HUES48 (cell line): ENCODE results near the gene P3R3URF.
A peak's percentile ranks its signal among the peaks of the same experiment; 100 is the strongest.

Source experiments
- H3K27ac ChIP-seq: one replicate; pipeline ENCODE4 v1.7.0; 2013; ENCODE audit warnings: low read depth, low read length, inconsistent platforms
- H3K27me3 ChIP-seq: 2 replicates; pipeline ENCODE4 v1.6.1; 2013; ENCODE audit warnings: mild to moderate bottlenecking, low read length; ENCODE audit not compliant: control insufficient read depth, insufficient read depth
- H3K36me3 ChIP-seq: 2 replicates; pipeline ENCODE4 v1.6.1; 2013; ENCODE audit warnings: low read length; ENCODE audit not compliant: control insufficient read depth, insufficient read depth
- H3K4me1 ChIP-seq: 2 replicates; pipeline ENCODE4 v1.6.1; 2013; ENCODE audit warnings: mild to moderate bottlenecking, low read length; ENCODE audit not compliant: control insufficient read depth, insufficient read depth
- H3K4me3 ChIP-seq: 2 replicates; pipeline ENCODE4 v1.5.1; 2013; ENCODE audit warnings: mild to moderate bottlenecking, low read depth, low read length
- H3K9ac ChIP-seq: 2 replicates; pipeline ENCODE4 v1.6.1; 2013; ENCODE audit warnings: mild to moderate bottlenecking, low read depth, low read length, moderate library complexity
- H3K9me3 ChIP-seq: 2 replicates; pipeline ENCODE4 v1.6.1; 2013; ENCODE audit warnings: low read length; ENCODE audit not compliant: control insufficient read depth, insufficient read depth

The P3R3URF gene

GRCh38 chr1:46131093-46131492 is 45.2 kb downstream of the P3R3URF start:
- peaks cover 20% of the 10 kb centered on the region for H3K4me1 ChIP-seq
- H3K9me3 ChIP-seq = no peaks in the 10 kb centered on the region
- H3K4me3 ChIP-seq = peak overlapping the region; percentile 75
- no peaks in the 10 kb centered on the region for H3K36me3 ChIP-seq
- peaks cover 17% of the 10 kb centered on the region for H3K27me3 ChIP-seq
- H3K27ac ChIP-seq = no peak overlapping the region
- peak overlapping the region; percentile 38; the same call in 1 of the 2 replicates for H3K9ac ChIP-seq

- peak overlapping the region; percentile 75 for H3K4me3 ChIP-seq
- H3K9ac ChIP-seq = no peak overlapping the region
- H3K4me1 ChIP-seq = peaks cover 20% of the 10 kb centered on the region
- no peaks in the 10 kb centered on the region for H3K36me3 ChIP-seq
- H3K27ac ChIP-seq = no peak overlapping the region
- peaks cover 17% of the 10 kb centered on the region for H3K27me3 ChIP-seq
- no peaks in the 10 kb centered on the region for H3K9me3 ChIP-seq
These were observed 45.7 kb downstream of the P3R3URF start for GRCh38 chr1:46130606-46131005.

- H3K27me3 ChIP-seq = peaks cover 17% of the 10 kb centered on the region
- H3K9me3 ChIP-seq = no peaks in the 10 kb centered on the region
- H3K36me3 ChIP-seq = no peaks in the 10 kb centered on the region
- H3K4me1 ChIP-seq = peaks cover 20% of the 10 kb centered on the region
- H3K4me3 ChIP-seq = peak overlapping the region; percentile 75
- H3K27ac ChIP-seq = no peak overlapping the region
- no peak overlapping the region for H3K9ac ChIP-seq
These were observed 46.2 kb downstream of the P3R3URF start for GRCh38 chr1:46130121-46130520.

- Histone ChIP-seq H3K27ac (no peak overlapping the region), H3K9me3 (no peaks in the 10 kb centered on the region), H3K9ac (no peak overlapping the region), H3K36me3 (no peaks in the 10 kb centered on the region), H3K4me3 (no peak overlapping the region), H3K4me1 (peaks cover 12% of the 10 kb centered on the region; the same call in 1 of the 2 replicates), H3K27me3 (peaks cover 13% of the 10 kb centered on the region)
These were observed 47.9 kb downstream of the P3R3URF start for GRCh38 chr1:46128344-46128743.
